ENCODE data around the gene NUCKS1. TPM values are rescaled to one million over a fixed set of nuclear protein-coding genes. Genes with fewer than 3 reads are reported as not detected.

NUCKS1 gene
- total RNA-seq, 2 experiments from 2014 or later, result 150 to 159 TPM

DNA sequence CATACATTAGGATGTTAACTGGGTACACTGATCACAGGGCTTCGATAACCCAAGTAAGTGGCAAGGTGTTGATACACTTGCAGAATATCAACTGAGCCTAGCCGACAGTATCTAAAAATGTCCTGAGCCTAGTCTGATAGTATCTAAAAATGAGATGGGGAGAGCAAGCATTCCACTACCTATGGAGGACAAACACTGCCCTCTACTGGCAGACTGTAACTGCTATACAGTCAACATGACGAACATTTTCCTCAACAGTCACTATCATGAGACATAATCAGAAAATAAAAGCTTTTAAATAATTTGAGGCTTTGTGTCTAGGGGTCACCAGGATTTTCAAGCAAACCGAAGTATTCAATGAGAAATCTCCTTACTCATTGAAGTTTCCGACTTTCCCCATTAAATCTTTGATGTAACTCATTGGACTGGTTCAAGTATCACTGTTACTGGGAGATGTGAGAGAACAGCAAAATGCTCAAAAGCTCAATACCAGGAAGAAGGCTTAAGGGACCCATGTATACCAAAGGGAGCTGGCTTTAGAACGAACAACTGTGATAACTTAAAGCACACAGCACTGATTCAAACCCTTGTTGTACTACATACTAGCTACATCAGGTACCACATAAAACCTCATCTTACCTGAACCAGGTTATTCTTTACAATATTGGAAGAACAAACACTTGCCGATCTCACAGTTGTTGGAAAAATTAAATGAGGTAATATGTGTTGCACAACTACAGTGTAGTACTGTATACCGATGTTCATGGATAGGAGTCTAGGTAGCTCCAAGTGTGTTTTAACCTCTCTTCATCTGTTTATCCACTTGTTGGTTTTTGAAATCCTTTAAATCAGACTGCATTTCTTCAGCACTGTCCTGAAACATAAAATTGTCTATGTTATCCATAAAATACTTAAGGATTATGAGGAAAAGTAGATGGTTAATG, 38.6 kb downstream of the NUCKS1 start:
- CTCF ChIA-PET, result interaction anchor here (0.6 to 4.8 kb wide), 27 partner anchors 10 to 1196 kb away, joined by 3 to 52 read pairs (median 3); partner anchors contain the start of genes NUCKS1, RAB29, RASSF5 and SLC45A3
- POLR2A ChIA-PET, result interaction anchor here (0.8 to 2.1 kb wide), 2 partner anchors 53 to 119 kb away, joined by 3 to 12 read pairs; no protein-coding TSS in a partner anchor

- POLR2A ChIA-PET, result interaction anchor here (2.1 kb wide), 1 partner anchor 52 kb away, joined by 12 read pairs; no protein-coding TSS in a partner anchor
Observed at GRCh38 chr1:205710201-205711062, 39.5 kb downstream of the NUCKS1 start.

GRCh38 chr1:205709640-205710039, 40.3 kb downstream of the NUCKS1 start:
- CTCF ChIA-PET, result interaction anchor here (1.0 to 4.8 kb wide), 6 partner anchors 15 to 121 kb away, joined by 3 to 52 read pairs (median 6); no protein-coding TSS in a partner anchor

More at GRCh38 chr1:205710201-205711062, 39.5 kb downstream of the NUCKS1 start:
- CTCF ChIA-PET, result interaction anchor here (0.8 to 4.8 kb wide), 11 partner anchors 16 to 797 kb away, joined by 3 to 52 read pairs (median 5); partner anchors contain the start of genes RASSF5 and SLC45A3

GRCh38 chr1:205709059-205709398, 41.0 kb downstream of the NUCKS1 start:
- ChIA-PET CTCF (interaction anchor here (1.3 to 4.8 kb wide), 4 partner anchors 14 to 121 kb away, joined by 5 to 52 read pairs (median 6); no protein-coding TSS in a partner anchor), POLR2A (interaction anchor here (0.8 kb wide), 1 partner anchor 28 kb away, joined by 3 read pairs; the partner anchor contains the start of gene SLC45A3)

More at GRCh38 chr1:205709640-205710039, 40.3 kb downstream of the NUCKS1 start:
- POLR2A ChIA-PET, result interaction anchor here (2.1 kb wide), 1 partner anchor 51 kb away, joined by 12 read pairs; no protein-coding TSS in a partner anchor

DNA sequence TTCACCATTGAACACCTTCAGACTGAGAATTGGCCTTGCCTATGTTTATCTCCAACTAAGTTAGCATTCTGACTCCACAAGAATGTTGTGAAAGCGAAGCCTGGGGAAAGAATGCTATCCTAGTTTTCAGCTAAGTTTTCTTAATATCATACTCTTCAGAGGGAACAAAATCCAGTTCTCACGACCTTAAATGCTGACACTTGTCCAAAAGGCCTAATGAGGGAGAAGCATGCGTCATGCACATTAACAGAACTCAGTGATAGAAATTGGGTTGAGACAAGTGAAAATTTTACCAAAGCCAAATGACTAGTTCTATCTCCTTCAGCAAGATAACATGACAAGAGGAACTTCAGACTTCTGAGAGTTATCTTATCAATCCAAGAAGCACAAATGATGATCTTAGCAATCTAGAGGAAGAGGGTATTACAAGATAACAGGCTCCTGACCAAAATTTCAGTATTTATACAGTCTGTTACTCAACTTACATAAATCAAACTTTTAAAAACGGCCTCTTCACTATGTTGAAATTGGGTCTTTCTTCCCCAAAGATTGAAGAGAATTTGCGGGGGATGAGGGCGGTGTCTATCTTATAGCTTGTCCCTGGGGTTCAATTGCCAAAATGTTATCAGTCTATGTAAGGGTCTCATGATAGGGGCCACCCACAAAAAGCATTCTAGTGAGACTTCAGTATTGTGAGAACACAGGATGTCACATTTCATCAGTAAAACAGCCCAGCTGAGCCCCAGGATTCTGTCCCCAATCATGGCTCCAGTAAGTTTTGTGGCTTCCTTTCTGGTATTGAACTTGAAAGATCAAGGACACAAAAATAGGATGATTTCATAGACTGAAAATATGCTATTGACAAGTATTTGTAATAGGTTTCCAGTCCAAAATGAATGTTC, 43.1 kb downstream of the NUCKS1 start:
- POLR2A ChIA-PET, result no interaction called here
- CTCF ChIA-PET, result interaction anchor here (0.9 to 1.3 kb wide), 2 partner anchors 29 to 48 kb away, joined by 3 to 13 read pairs; no protein-coding TSS in a partner anchor

- CTCF ChIA-PET, result no interaction called here
- POLR2A ChIA-PET, result no interaction called here
Observed at GRCh38 chr1:205704903-205705302, 45.1 kb downstream of the NUCKS1 start.

GRCh38 chr1:205703072-205703471, 46.9 kb downstream of the NUCKS1 start:
- ChIA-PET CTCF (interaction anchor here (0.7 to 1.0 kb wide), 2 partner anchors 22 to 45 kb away, joined by 3 read pairs; no protein-coding TSS in a partner anchor), POLR2A (interaction anchor here (0.6 kb wide), 1 partner anchor 43 kb away, joined by 3 read pairs; no protein-coding TSS in a partner anchor)

DNA sequence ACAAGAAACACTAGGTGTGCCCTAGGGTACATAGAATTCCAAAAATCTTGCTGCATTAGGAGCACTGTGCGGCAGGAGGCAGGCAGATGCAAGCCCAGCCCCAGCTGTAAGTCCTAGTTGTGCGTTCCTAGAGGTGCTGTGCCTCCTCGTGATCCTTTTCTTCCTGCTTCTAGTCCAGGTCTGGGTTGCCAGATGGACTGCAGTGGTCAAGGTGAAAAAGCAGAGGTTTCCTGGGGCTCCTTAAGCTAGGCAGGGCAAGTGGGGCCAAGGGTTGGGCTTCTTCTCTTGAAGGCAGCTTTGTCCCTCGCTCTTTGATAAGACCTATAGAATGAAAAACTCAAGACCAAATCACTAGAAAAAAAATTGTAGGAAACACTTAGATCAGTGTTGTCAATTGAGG, 48.1 kb downstream of the NUCKS1 start:
- ChIA-PET CTCF (interaction anchor here (1.7 to 2.0 kb wide), 2 partner anchors 10 to 43 kb away, joined by 4 to 5 read pairs; no protein-coding TSS in a partner anchor), POLR2A (interaction anchor here (0.6 kb wide), 1 partner anchor 815 kb away, joined by 3 read pairs; no protein-coding TSS in a partner anchor)

GRCh38 chr1:205701420-205701819, 48.6 kb downstream of the NUCKS1 start:
- POLR2A ChIA-PET, result interaction anchor here (0.6 kb wide), 1 partner anchor 816 kb away, joined by 3 read pairs; no protein-coding TSS in a partner anchor

GRCh38 chr1:205700865-205701401, 49.0 kb downstream of the NUCKS1 start:
- ChIA-PET POLR2A (no interaction called here), CTCF (interaction anchor here (1.7 to 2.0 kb wide), 2 partner anchors 11 to 42 kb away, joined by 4 to 5 read pairs; no protein-coding TSS in a partner anchor)

More at GRCh38 chr1:205701420-205701819, 48.6 kb downstream of the NUCKS1 start:
- CTCF ChIA-PET, result interaction anchor here (1.7 to 2.0 kb wide), 2 partner anchors 10 to 42 kb away, joined by 4 to 5 read pairs; no protein-coding TSS in a partner anchor

DNA sequence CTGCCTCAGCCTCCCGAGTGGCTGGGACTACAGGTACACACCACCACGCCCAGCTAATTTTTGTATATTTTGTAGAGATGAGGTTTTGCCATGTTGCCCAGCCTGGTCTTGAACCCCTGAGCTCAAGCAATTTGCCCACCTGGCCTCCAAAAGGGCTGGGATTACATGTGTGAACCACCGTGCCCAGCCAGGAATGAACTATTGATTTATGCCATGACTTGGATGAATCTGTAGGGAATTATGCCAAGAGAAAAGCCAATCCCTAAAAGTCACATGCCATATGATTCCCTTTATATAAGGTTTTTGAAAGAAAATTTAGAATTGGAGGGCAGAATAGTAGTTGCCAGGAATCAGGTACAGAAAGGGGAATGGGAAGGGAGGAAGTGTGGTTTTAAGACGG, 50.6 kb downstream of the NUCKS1 start:
- ChIA-PET POLR2A (no interaction called here), CTCF (no interaction called here)

DNA sequence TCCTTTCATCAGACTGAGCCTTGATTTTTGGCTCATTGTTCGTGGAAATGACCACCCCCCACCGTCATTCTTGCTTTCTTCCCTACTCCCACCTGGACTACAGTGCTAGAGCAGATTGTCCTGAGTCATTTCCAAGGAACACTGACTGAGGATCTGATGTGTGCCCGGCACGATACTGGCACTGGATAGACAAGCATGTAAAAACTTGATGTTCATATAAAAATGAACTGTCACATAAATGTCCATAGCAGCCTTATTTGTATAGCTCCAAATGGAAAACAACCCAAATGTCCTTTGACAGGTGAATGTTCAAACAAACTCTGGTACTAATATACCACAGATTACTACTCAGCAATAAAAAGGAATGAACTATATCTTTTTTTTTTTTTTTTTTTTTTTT, 51.1 kb downstream of the NUCKS1 start:
- ChIA-PET CTCF (interaction anchor here (0.7 kb wide), 1 partner anchor 107 kb away, joined by 3 read pairs; no protein-coding TSS in a partner anchor), POLR2A (no interaction called here)

DNA sequence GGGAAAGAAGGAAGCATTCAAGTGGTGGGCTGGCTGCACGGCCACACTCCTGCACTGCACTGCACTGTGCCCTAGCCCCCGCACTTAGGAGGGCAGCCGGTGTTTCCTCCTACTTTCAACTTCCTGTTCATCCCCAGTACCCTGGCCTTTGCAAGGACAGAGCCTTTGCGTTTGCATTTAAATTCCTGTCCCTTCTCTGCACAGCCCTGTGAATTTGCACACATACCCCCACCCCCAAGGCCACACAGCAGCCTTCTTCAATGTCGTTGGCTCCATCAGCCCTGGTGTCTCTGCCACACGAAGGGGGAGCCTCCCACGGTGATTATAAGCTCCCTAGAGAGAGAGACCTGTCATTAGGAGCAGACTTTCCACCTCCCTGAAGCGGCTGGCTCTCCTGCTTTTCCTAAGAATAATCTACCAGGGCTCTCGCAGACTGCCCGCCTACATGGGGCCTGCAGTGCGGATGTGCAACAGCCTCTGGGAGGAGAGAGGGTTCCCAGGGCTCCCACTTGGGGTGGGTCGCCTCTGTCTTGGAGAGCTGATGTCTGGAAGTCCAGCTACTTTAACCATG, 56.5 kb downstream of the NUCKS1 start:
- ChIA-PET CTCF (interaction anchor here (1.1 kb wide), 1 partner anchor 36 kb away, joined by 3 read pairs; no protein-coding TSS in a partner anchor), POLR2A (no interaction called here)

GRCh38 chr1:205692423-205692822, 57.6 kb downstream of the NUCKS1 start:
- ChIA-PET CTCF (no interaction called here), POLR2A (no interaction called here)

DNA sequence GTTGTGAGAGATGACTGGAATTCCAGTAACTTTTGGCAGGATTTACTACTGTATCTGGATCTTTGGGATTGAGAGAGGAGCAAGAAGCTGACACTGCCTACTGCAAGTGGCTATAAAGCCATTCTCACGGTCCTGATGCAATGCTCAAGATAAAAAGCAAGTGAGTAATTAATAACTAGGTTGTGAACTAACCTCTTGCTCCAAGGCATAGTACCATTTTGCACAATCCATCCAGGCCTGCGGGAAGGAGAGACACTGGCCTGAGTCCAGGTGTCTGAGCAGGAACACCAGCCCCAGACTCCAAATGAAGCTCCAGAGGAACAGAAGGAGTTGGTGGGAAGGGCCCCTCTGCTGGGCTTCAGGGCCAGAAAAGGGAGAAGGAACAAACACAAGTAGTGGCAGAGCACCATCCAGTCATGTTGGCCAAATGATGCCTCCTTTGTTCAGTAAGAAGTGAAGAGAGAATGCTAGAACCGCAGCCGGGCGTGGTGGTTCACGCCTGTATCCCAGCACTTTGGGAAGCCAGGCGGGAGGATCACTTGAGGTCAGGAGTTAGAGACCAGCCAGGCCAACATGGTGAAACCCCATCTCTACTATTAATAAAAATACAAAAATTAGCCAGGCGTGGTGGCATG, 59.7 kb downstream of the NUCKS1 start:
- POLR2A ChIA-PET, result no interaction called here
- CTCF ChIA-PET, result no interaction called here

DNA sequence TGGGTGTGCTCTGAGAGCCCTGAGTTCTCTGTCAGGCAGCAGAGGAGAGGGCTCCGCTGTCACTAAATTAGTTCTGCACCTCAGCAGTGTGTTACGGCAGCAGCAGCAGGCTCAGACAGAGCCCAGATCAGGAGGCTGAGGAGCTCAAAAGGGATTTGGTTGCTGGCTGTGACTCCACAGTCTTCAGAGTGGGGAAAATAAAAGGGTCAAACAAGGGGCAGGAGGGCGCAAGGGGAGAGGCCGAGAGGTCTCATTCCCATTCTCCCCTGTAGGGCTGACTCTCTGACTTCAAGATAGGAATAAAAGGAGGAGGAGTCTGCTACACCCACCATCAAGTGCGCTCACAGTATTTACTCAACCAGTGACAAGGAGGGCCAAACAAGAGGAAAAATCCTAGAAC, 60.5 kb downstream of the NUCKS1 start:
- ChIA-PET POLR2A (no interaction called here), CTCF (no interaction called here)

Measured in activated CD8-positive, alpha-beta memory T cell treated with anti-CD3 and anti-CD28 coated beads for 36 hours (primary cell).